A673 (cell line): Measurements from ENCODE around the gene ZNF81.

ENCODE experiments used
- EZH2 ChIP-seq: fragments of 200-600 bp; sonication (generic); IDR thresholded peaks from 2 replicates; pipeline ENCODE4 v1.6.1; 2017; ENCODE audit warnings: borderline replicate concordance, low read depth, mild to moderate bottlenecking, mixed read lengths, antibody characterized with exemption, low read length; ENCODE audit not compliant: poor library complexity, severe bottlenecking
- TF ChIP-seq, protein P1 (sequence below): fragments of 300-800, 200-600 bp; sonication (generic); conservative IDR thresholded peaks from 2 replicates; pipeline ENCODE4 v1.5.1; 2017; ENCODE audit warnings: low read depth, mild to moderate bottlenecking, antibody characterized with exemption, low read length, moderate library complexity, mixed read lengths

- TF ChIP-seq, protein P1, sequence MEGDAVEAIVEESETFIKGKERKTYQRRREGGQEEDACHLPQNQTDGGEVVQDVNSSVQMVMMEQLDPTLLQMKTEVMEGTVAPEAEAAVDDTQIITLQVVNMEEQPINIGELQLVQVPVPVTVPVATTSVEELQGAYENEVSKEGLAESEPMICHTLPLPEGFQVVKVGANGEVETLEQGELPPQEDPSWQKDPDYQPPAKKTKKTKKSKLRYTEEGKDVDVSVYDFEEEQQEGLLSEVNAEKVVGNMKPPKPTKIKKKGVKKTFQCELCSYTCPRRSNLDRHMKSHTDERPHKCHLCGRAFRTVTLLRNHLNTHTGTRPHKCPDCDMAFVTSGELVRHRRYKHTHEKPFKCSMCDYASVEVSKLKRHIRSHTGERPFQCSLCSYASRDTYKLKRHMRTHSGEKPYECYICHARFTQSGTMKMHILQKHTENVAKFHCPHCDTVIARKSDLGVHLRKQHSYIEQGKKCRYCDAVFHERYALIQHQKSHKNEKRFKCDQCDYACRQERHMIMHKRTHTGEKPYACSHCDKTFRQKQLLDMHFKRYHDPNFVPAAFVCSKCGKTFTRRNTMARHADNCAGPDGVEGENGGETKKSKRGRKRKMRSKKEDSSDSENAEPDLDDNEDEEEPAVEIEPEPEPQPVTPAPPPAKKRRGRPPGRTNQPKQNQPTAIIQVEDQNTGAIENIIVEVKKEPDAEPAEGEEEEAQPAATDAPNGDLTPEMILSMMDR, result no peak
- TF ChIP-seq EZH2, result no peak
Observed at GRCh38 chrX:47863187-47863586, 26.5 kb downstream of the ZNF81 start.
